ENCODE measurements around the gene CDH24. TPM values are rescaled to one million over a fixed set of nuclear protein-coding genes. Genes with fewer than 3 reads are reported as not detected.
A peak's percentile ranks its signal among the peaks of the same experiment; 100 is the strongest.
"Not testable (repeated sequence)": the region's sequence is repeated elsewhere in the genome, so short reads cannot be mapped to it uniquely, and the experiment has no call there.

Gene CDH24
- polyA plus RNA-seq, 3 donors: 13.3 to 18.0 (median 14.0) TPM

DNA sequence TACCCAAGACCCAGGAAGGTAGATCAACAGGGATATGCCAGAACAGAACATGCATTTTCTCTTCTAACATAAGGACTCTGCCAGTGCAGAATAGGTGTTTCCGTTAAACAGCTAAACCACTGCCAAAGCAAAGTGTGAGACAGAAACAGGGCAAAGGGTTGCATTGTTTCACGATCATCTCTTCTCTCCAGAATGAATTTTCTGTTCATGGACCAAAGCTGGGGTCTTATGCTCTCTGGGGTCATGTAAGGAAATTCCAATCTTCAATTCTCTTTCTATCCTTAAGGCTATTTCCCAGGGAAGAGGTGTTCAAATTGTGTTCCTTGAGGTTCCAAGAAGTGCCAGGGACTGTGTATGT is 33.5 kb downstream of the CDH24 start:
- no peak for DNase-seq (ENCODE audit: low read depth in 3 of 3, low spot score in 2 of 3)

DNA sequence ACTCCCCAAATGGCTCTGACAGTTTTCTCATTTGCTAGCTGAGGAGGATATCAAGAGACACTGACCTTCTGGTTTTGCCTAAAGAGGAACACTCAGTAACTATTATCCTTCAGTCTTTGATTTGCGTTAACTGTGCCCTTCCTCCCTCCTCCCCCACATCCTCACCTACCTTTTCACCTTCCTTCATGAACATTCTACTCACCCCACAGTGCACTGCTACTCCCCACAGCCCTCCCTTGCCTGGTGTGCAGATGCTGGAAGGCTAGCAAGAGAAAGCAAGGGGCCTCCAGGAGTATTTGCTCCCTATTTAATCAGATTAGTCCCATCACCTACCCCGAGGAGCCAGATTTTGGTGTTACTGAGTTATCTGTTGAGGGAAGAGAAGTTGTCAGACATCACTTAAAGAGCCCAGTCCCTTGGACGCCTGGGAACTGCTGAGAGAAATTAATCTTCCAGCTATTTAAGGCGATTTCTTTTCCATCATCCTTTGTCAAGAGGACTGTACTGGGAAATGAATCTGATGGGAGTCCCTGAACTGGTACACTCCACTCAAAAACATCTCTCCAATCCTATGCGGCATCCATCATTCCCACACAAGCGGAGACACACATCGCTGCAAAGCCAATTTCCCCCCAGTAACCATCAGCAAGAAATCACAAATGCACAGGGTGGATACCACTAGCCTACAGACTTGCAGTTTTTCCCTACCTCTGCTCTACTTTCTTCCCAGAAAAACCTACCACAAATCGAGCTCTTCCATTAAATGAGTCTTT is 34.1 kb downstream of the CDH24 start:
- DNase-seq (ENCODE audit: low read depth in 3 of 3, low spot score in 2 of 3): no peak

DNA sequence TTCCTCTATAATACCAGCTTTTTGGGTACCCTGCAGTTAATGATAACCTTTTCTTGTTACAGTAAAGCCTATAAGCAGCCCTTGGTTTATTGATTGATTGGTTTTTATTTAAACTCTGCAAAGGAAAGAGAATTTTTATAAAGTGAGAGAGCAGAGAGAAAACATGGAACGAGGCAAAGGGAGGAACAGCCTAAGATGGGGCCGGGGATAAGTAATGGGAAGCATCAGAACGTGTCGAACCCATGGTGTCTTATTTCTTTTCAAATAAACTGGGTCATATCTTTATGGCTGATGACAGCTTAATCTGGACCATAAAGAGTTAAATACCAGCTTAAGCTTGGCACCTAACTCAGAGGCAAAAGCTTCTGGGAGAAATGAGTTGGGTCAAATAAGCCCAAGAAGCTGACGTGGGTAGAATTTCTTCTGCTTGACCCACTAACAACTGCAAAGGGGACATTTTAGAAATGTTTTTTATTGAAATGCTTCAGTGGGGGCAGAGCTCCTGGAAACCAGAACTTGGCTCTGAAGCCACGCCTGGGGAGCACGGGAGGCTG is 35.4 kb downstream of the CDH24 start:
- no peak for DNase-seq (ENCODE audit: low read depth in 3 of 3, low spot score in 2 of 3)

DNA sequence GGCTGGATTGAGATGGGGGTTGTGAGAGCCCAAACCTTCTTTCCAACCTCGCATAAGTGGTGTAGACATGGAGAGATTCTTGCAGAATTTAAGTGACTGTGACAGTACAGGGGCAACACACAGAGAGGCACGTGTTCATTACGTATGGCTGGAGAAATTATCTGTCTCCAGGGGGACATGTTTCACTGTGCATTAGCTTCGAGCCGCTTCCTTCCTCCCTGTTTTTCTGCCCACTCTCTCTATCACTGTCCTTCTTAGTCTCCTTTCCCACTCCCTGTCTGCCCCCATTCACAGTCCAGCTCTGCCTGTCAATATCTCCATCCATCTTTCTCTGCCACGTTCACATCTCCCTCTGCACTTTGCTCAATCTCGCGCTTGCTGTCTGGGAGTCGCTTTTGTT is 35.9 kb downstream of the CDH24 start:
- no peak for DNase-seq (ENCODE audit: low read depth in 3 of 3, low spot score in 2 of 3)

DNA sequence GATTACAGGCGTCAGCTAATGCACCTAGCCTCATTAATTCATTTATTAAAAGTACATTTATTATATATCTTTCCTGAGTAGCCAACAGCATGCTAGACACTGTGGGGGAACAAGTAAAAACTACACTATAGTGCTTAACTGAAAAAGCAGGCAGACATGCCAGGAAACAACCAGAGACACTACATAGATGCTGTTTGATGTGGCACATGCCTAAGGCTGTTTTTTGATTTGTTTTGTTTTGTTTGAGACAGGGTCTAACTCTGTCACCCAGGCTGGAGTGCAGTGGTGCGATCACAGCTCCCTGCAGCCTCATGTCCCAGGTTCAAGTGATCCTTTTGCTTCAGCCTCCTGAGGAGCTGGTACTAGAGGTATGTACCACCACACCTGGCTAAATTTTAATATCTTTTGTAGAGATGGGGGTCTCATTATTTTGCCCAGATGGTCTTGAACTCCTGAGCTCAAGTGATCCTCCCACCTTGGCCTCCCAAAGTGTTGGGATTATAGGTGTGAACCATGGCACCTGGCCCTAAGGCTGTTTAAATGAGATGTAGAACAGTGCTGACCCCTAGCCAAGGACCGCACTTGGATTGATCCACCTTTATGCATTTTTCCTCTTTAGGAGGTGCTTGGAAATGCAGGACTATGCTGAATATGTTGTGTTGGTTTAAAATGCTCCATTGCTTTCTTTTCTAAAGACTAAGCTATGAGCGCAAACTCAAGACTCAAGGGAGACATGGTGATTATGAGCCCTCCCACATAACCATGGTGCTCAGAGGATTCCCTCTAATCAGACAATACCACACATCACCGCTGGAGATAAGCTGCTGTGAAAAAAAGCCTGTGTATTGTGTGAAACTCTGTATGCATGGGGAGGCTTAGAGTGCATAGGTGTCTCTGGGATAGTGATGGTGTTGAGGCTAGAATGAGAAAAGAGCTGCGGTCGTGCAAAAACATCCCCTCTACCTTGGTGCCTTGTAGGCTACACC is 36.9 kb downstream of the CDH24 start:
- no peak for DNase-seq (ENCODE audit: low read depth in 3 of 3, low spot score in 2 of 3)

DNA sequence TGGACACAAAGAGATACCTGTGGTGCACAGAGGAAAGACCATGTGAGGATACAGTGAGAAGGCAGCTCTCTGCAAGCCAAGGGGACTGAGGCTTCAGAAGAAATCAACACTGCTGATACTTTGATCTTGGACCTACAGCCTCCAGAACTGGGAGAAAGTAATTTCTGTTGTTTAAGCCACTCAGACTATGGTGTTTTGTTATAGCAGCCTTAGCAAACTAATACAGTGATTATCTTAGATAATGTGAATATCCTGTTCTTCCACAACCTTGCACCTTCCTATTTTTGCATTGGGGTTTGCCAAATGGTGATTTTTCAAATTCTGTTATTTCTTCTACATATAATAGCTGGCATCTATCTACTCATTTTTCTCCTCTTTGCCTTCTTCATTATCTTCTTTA is 39.2 kb downstream of the CDH24 start:
- DNase-seq (ENCODE audit: low read depth in 3 of 3, low spot score in 2 of 3): no peak

DNA sequence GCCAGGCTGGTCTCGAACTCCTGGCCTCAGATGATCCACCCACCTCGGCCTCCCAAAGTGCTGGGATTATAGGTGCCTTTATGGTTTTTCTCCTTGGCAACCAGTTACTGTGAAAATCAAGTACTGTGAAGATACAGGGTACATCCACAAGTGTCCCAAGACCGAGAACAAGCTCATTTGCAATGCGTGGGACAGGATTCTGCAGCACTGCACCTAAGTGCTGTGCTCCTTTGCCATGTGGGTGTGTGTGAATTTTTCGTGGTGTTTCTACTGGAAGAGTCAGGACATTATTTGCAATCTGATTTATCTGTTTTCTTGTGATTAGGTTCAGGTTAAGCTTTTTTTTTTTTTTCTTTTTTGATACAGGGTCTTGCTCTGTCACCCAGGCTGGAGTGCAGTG is 40.2 kb downstream of the CDH24 start:
- DNase-seq (ENCODE audit: low read depth in 3 of 3, low spot score in 2 of 3): no peak

DNA sequence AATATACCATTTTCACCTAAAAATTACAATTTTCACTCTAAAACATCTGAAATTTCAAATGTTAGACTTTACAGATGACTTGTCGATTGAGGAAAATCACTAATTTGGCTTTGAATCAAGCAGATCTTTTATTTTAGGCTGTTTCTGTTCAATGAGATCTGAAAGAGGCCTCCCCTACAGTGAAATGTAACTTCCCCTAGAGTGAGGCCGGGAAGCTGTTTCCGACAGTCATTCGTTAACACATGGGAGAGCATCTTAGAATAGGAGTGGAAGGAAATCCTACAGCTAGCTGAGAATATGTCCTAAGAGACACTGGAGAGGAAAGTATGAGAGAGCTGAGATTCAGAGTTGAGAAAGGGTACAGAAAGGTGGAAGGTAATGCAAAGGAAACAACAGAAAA is 41.7 kb downstream of the CDH24 start:
- DNase-seq (ENCODE audit: low read depth in 3 of 3, low spot score in 2 of 3): no peak

DNA sequence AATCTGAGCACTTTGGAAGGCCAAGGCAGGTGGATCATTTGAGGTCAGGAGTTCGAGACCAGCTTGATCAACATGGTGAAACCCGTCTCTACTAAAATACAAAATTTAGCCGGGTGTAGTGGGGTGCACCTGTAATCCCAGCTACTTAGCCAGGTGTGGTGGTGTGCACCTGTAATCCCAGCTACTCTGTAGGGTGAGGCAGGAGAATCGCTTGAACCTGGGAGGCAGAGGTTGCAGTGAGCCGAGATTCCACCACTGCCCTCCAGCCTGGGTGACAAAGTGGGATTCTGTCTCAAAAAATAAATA is 43.6 kb downstream of the CDH24 start:
- not testable (repeated sequence) for DNase-seq (ENCODE audit: low read depth in 3 of 3, low spot score in 2 of 3)

DNA sequence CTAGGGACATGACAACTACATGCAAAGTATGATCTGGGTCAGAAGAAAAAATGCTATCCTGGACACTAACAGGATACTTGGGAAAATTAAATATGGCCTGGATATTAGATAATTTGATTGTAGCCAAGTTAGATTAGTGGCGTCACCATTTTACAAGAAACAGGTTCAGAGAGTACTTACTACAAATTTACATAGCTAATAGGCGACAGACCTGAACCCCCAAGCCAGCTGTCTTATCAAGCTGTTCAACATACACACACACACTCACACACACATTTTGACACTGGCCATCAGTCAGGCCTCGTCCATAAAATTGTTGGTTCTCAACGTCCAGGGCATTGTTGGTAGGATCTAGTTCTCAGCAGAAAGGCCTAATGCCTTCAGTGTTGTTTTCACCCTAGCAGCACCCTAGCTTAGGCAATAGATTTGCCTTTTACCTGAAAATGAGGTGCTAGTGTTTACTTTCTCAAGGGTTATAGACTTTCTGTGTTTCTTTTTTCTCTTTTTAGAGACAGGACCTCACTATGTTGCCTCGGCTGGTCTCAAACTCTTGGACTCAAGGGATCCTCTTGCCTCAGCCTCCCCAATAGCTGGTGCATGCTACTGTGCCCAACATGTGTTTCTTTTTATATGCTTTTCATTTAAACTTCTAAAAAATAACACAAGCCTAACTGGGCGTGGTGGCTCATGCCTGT is 44.1 kb downstream of the CDH24 start:
- DNase-seq (ENCODE audit: low read depth in 3 of 3, low spot score in 2 of 3): no peak

DNA sequence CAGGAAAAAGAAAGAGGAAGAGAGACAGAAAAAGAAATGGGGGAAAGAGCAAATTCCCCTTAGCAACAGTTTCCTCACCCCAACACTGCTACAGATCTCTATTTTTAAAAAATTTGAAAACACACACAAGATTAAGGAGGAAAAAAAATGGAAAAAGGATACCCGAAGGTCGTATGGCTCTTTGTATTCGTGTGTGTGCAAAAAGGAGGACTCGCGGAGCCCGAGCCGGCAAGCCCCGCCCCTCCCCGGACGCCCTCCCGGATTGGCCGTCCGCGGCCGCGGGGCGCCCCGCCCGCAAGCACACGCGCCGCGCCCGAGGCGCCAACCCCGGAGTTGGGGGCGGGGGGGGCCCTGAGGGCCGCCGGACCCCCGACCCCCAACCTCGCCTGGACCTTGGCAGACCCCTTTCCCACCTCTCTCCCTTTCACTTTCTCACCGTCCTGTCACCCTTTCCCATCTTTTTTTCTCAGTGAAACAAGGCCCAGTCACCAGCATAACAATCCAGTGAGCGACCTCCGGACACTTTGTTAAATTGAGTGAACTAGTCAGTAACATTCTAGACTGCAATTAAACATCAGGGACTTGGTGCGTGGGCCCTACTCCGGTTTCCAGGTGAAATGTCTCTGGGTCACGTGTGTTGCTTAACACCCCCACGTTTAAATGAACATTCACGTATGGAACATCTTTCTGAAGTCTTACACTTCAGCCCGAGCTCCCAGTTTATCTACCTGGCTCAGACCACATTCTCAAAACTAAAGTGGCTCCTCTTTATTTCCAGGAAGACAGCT is 47.2 kb downstream of the CDH24 start, which contains the start of gene C14orf93:
C14orf93 (minus strand) TSS at position 205 of the 788 bp plus-strand sequence. CDS start 11,120 bp downstream, outside the sequence.
- DNase-seq (ENCODE audit: low read depth in 3 of 3, low spot score in 2 of 3): peak in 1 of 3 donors; percentile 65

DNA sequence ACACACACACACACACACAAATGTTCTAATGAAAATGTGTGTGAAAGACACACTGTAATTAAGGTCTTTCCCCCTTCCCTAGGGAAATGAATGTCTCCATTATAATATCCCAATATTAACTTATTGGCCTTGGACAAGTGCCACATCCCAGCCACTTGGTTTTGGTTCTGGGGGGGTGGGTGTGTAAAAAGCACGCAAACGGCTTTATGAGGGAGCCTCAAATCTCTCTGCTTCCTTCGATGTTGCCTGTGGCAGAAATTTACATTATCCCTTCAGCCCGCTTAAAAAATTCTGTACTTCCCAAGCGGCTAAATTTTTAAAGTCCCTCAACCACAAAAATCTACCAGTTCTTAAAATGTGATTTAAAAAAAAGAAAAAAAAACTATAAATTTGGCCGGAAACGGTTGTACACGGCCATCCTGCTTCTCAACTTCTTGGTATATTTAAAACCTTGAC is 47.8 kb downstream of the CDH24 start:
- no peak for DNase-seq (ENCODE audit: low read depth in 3 of 3, low spot score in 2 of 3)

DNA sequence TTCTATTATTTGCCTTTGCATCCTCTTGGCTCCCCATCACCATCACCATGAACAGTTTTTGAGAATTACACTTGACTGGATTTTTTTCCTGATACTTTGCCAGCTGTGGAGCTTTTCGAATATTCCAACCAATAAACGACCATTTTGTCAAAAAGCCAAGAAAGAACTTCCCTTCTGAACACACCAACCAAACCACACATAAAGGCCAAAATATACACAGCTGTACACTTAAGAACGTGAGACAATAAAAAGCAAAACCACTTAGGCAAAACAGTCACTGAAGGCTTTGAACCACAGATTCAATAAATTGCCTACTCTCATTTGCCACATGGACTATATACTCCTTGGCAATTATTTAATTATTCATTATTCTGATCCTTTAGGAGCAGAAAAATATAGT is 48.5 kb downstream of the CDH24 start:
- DNase-seq (ENCODE audit: low read depth in 3 of 3, low spot score in 2 of 3): no peak

DNA sequence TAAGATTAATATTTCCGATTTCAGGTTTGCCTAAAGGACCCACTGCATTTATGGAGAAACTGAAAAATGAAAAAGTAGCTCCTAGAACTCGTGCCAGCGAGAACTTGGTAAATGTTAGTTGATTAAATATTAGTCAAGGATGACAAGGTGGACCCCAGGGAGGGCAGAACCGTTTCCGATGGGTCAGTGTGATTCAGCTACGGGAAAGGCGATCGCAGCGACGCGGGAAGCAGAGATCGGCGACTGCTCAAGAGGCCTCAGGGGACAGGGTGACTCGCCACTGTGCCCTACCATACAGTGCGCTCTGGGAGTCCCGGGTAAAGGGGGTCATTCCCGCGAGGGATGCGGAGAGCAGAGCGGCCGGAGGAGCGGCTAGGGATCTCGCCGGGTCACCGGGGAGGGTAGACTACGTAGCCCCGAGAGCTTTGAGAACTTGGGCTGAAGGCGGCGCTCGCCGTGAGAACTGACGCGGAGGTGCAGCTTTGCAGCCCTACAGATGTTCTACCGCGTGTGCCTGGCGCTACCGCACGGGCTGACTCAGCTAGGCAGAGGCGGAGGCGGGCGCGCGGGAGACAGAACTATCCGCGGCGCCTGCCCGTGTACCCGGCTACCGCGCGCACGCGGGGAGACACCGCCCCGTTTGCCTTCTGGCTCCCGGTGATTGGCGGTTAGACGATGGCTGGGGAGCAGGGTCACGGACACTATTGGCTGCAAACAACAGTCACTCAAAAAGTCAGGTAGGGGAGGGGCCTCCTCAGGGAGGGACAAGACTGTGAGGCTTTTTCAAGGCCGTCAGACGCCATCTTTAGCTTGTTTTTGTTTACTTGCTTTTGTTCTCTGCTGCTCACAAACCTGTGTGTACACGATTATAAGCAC is 50.5 kb downstream of the CDH24 start:
- DNase-seq (ENCODE audit: low read depth in 3 of 3, low spot score in 2 of 3): peak; percentile 95 to 98 (median 97)

DNA sequence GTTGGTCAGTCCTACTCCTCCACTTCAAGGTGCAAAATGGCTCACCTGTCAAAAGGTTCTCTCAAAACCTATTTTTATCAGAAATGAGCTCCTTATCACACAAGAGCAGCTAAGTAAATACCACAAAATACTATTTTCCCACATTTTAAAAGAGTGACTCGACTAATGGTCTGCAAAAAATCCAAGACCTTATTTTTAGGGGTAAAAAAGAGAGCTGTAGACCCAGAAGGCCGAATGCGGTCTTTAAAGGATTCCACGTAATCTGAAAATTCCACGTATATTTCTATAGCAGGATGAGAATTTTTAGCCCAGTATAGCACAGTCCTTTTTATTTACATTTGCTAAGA is 51.2 kb downstream of the CDH24 start:
- DNase-seq (ENCODE audit: low read depth in 3 of 3, low spot score in 2 of 3): no peak

DNA sequence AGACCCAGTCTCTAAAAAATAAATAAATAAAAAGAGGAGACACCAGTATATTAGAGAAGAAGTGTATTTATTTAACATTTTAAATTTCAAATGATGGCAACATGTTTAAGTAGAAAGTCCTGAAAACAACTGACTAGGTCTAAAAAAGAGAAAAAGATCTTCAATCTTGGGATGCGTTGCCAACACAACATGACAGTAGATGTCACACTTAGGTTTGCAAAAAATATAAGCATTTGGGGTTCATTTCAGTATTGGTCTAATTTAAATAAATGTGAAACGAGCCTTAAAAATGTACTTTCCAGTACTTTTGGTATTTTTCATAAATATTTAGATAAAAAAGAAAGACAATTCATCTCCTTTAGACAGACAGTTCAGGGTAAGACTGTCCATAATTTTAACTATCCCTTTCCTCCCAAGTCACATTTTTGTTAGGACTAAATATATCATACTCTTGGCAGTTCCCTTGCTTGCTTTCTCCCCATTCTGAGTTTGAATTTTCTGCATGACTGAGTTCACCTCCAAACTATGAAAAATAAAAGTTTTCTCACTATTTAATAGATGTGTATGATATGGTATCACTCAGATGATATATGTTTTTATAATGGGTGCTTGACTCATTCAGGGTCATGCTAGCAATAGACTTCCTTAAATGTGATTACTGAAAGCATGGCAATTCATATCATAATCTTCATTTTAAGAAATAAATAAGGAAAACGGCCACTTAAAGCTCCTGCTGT is 51.7 kb downstream of the CDH24 start:
- DNase-seq (ENCODE audit: low read depth in 3 of 3, low spot score in 2 of 3): no peak

DNA sequence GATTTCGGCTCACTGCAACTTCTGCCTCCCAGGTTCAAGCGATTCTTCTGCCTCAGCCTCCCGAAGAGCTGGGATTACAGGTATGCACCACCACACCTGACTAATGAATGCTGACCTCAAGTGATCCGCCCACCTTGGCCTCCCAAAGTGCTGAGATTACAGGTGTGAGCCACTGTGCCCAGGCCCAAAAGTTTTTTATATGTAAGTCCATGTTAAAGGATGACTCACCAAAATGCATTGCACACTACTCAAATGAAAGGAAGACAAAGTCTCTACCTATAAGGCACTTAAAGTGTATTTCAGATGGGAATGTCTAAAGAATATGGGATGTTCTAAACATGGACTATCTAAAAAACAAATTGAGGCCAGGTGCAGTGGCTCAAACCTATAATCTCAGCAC is 53.0 kb downstream of the CDH24 start:
- not testable (repeated sequence) for DNase-seq (ENCODE audit: low read depth in 3 of 3, low spot score in 2 of 3)

DNA sequence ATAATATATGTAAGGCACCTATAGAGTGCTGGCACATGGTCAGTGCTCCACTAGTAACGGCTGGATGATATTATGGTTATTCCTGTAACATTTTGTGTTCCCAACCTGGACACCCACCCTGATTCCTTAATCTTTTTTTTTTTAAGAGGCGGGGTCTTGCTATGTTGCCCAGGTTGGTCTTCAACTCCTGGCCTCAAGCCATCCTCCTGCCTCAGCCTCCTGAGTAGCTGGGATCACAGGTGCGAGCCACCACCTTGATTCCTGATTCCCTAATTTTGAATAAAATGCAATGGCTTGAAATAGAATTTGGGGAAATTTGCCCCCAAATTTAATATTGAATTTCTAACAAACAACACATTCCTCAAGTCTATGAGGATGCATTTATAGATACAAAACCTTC is 54.7 kb downstream of the CDH24 start:
- no peak for DNase-seq (ENCODE audit: low read depth in 3 of 3, low spot score in 2 of 3)

DNA sequence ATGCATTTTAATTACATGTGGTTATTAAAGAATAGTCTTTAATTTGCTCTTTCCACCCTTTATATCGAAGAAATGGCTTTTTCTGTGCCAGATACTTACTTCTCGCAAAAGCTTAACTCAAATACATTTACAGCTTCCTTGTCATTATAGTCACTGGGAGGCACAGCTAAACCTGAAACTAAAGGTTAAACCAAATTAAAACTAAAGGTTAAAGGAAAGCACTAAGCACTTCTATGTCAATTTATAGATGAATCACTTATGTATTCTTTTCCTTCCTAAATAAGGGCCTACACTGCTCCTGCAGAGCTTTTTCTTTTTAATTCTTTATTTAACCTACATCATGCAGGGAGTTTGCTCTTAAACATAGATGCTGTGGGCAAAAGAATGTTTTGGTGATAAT is 56.5 kb downstream of the CDH24 start:
- DNase-seq (ENCODE audit: low read depth in 3 of 3, low spot score in 2 of 3): no peak

All from right renal cortex interstitium (tissue), 3 donors.